Dendritic cell treated with granulocyte-macrophage colony-stimulating factor and Interleukin-4, amounts not matched to agents 40 ng/mL and 50 ng/mL, for 4 days (primary cell): ENCODE results near the gene ACTR8.

ENCODE experiments used
- H3K27ac Mint-ChIP-seq: one replicate; pipeline ENCODE4 v1.8.0; 2022; ENCODE audit warnings: mild to moderate bottlenecking, mixed read lengths
- H3K27me3 Mint-ChIP-seq: one replicate; pipeline ENCODE4 v1.8.0; 2022; ENCODE audit warnings: mild to moderate bottlenecking, mixed read lengths
- H3K36me3 Mint-ChIP-seq: one replicate; pipeline ENCODE4 v1.8.0; 2022; ENCODE audit warnings: low read depth, mixed read lengths
- H3K4me1 Mint-ChIP-seq: one replicate; pipeline ENCODE4 v1.8.0; 2022; ENCODE audit warnings: low read depth, mixed read lengths
- H3K4me3 Mint-ChIP-seq: one replicate; pipeline ENCODE4 v1.8.0; 2022; ENCODE audit warnings: mild to moderate bottlenecking, moderate library complexity, mixed read lengths
- H3K9me3 Mint-ChIP-seq: one replicate; pipeline ENCODE4 v1.8.0; 2022; ENCODE audit warnings: mixed read lengths
- intact Hi-C: fragments of 100-400 bp; cut with micrococcal nuclease; formaldehyde crosslinking; loops from one replicate; pipeline ENCODE4 v1.15.0; 2022

ACTR8 gene

DNA sequence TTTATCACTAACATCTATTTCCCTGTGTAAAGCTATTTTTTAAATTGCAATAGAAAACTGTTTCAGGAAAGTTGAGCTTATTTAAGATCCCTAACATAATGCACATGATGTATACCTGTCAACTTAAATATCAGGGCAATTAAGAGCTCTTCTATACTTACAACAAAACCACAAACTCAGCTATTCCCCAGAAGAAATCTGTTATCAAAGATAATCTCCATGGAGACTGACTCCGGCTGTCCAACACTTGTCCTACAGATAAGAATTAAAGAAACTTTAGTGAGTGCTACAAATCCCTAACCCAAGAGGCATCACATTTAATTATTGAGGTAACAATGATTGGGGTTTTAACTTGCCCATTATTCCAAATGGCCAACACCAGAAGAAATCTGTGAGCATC lies 6.3 kb upstream of the ACTR8 start:
- H3K36me3 Mint-ChIP-seq, result peaks cover 68% of the 10 kb centered on the region
- intact Hi-C loops, result no loop called here
- peaks cover 4% of the 10 kb centered on the region for H3K27me3 Mint-ChIP-seq
- peaks cover 7% of the 10 kb centered on the region for H3K9me3 Mint-ChIP-seq
- H3K27ac Mint-ChIP-seq, result no peak overlapping the region
- H3K4me1 Mint-ChIP-seq, result peaks cover 41% of the 10 kb centered on the region
- no peak overlapping the region for H3K4me3 Mint-ChIP-seq

DNA sequence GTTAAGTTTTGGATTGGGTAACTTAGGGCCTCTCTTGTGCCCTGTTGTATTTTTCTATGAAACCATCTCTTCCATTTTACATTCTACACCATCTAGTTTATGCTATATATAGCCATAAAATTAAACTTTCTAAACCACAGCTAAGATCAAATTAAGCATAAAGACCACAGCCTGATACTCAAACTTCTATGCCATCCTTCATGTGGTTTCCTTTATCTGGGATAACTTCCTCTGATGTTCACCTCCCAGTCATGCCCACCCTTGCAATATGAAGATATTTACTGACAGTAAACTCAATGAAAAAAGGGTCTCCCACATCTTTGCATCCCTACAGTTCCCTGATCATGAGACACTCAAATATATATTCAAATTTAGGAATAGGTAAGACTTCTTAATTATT lies 5.5 kb upstream of the ACTR8 start:
- Mint-ChIP-seq H3K4me3 (no peak overlapping the region), H3K4me1 (peaks cover 43% of the 10 kb centered on the region), H3K36me3 (peaks cover 66% of the 10 kb centered on the region), H3K27me3 (no peaks in the 10 kb centered on the region), H3K9me3 (no peaks in the 10 kb centered on the region), H3K27ac (no peak overlapping the region)
- intact Hi-C loops, result no loop called here

GRCh38 chr3:53885239-53885638 lies 3.3 kb upstream of the ACTR8 start:
- intact Hi-C loops, result no loop called here
- no peak overlapping the region for H3K4me3 Mint-ChIP-seq
- no peaks in the 10 kb centered on the region for H3K27me3 Mint-ChIP-seq
- H3K9me3 Mint-ChIP-seq, result no peaks in the 10 kb centered on the region
- peaks cover 68% of the 10 kb centered on the region for H3K36me3 Mint-ChIP-seq
- peaks cover 42% of the 10 kb centered on the region for H3K4me1 Mint-ChIP-seq
- H3K27ac Mint-ChIP-seq, result no peak overlapping the region

GRCh38 chr3:53884623-53885022 lies 2.7 kb upstream of the ACTR8 start:
- Mint-ChIP-seq H3K4me3 (no peak overlapping the region), H3K9me3 (no peaks in the 10 kb centered on the region), H3K27ac (no peak overlapping the region), H3K27me3 (no peaks in the 10 kb centered on the region), H3K4me1 (peaks cover 36% of the 10 kb centered on the region), H3K36me3 (peaks cover 73% of the 10 kb centered on the region)
- intact Hi-C loops, result no loop called here

- Mint-ChIP-seq H3K4me3 (no peak overlapping the region), H3K27me3 (no peaks in the 10 kb centered on the region), H3K4me1 (peaks cover 30% of the 10 kb centered on the region), H3K27ac (no peak overlapping the region), H3K36me3 (peaks cover 72% of the 10 kb centered on the region), H3K9me3 (no peaks in the 10 kb centered on the region)
- intact Hi-C loops, result no loop called here
Observed at GRCh38 chr3:53883008-53883407, 1.1 kb upstream of the ACTR8 start.

- no peaks in the 10 kb centered on the region for H3K9me3 Mint-ChIP-seq
- H3K4me1 Mint-ChIP-seq, result peaks cover 19% of the 10 kb centered on the region
- H3K36me3 Mint-ChIP-seq, result peaks cover 73% of the 10 kb centered on the region
- peak overlapping the region; percentile 94 for H3K27ac Mint-ChIP-seq
- no peaks in the 10 kb centered on the region for H3K27me3 Mint-ChIP-seq
- intact Hi-C loops, result no loop called here
- H3K4me3 Mint-ChIP-seq, result peak overlapping the region; percentile 94
Observed at GRCh38 chr3:53880396-53881345, 1.3 kb downstream of the ACTR8 start.

GRCh38 chr3:53865732-53866499 lies 16.0 kb downstream of the ACTR8 start:
- intact Hi-C loops, result no loop called here
- no peaks in the 10 kb centered on the region for H3K27me3 Mint-ChIP-seq
- H3K4me3 Mint-ChIP-seq, result no peak overlapping the region
- no peaks in the 10 kb centered on the region for H3K9me3 Mint-ChIP-seq
- H3K36me3 Mint-ChIP-seq, result peaks cover 92% of the 10 kb centered on the region
- H3K27ac Mint-ChIP-seq, result no peak overlapping the region
- no peaks in the 10 kb centered on the region for H3K4me1 Mint-ChIP-seq

- Mint-ChIP-seq H3K4me3 (no peak overlapping the region), H3K27ac (no peak overlapping the region), H3K36me3 (peaks cover 78% of the 10 kb centered on the region), H3K27me3 (no peaks in the 10 kb centered on the region), H3K9me3 (no peaks in the 10 kb centered on the region), H3K4me1 (peaks cover 6% of the 10 kb centered on the region)
- intact Hi-C loops, result no loop called here
Observed at GRCh38 chr3:53863145-53863544, 18.8 kb downstream of the ACTR8 start.

GRCh38 chr3:53862241-53862640 lies 19.7 kb downstream of the ACTR8 start:
- no peaks in the 10 kb centered on the region for H3K27me3 Mint-ChIP-seq
- intact Hi-C loops, result no loop called here
- peaks cover 15% of the 10 kb centered on the region for H3K4me1 Mint-ChIP-seq
- no peaks in the 10 kb centered on the region for H3K9me3 Mint-ChIP-seq
- H3K27ac Mint-ChIP-seq, result no peak overlapping the region
- peaks cover 69% of the 10 kb centered on the region for H3K36me3 Mint-ChIP-seq
- no peak overlapping the region for H3K4me3 Mint-ChIP-seq

DNA sequence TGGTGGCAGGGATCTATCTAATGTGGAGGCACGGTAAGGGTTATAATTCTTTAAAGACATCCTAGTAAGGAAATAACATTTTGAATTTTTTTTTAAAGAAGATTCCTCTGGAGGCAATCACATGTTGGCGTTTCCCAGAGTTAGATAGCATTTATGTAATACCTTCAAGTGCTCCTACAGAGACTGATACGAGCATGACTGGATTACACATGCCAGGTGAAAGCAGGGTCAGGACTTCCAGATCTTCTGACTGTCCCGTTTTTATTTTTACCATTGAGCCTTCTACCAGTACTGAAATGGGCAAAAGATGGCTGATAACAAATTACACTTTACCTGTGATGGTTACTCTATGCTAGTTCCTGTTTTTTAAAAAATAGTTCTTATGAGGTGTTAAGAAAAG lies 21.8 kb downstream of the ACTR8 start:
- no peaks in the 10 kb centered on the region for H3K9me3 Mint-ChIP-seq
- H3K4me3 Mint-ChIP-seq, result no peak overlapping the region
- intact Hi-C loops, result no loop called here
- peaks cover 4% of the 10 kb centered on the region for H3K27me3 Mint-ChIP-seq
- H3K4me1 Mint-ChIP-seq, result peaks cover 31% of the 10 kb centered on the region
- H3K27ac Mint-ChIP-seq, result no peak overlapping the region
- peaks cover 54% of the 10 kb centered on the region for H3K36me3 Mint-ChIP-seq

DNA sequence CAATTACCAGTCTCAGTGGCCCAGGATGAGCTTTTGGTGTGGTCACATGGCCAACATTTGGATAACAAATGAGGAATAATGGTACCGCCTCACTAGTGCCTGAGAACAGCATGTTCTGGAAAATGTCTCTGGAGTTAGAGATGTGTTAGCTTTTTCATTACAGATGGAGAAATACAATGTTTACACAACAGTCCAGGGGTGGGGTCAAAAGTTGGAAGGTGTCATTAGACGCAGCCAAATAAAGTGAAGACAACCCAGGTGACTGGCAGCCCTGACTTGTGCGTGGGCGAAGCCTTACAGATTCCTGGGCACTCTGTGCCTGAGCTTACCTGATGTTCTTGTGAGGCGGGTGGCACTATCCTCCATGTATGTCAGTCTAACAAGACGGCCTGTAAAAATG lies 22.8 kb downstream of the ACTR8 start:
- peaks cover 11% of the 10 kb centered on the region for H3K27me3 Mint-ChIP-seq
- no peaks in the 10 kb centered on the region for H3K9me3 Mint-ChIP-seq
- H3K4me3 Mint-ChIP-seq, result no peak overlapping the region
- peaks cover 31% of the 10 kb centered on the region for H3K4me1 Mint-ChIP-seq
- H3K27ac Mint-ChIP-seq, result no peak overlapping the region
- H3K36me3 Mint-ChIP-seq, result peaks cover 44% of the 10 kb centered on the region
- intact Hi-C loops, result loop anchor here (10.0 kb wide), 1 partner anchor 154 kb away; no protein-coding TSS in a partner anchor

DNA sequence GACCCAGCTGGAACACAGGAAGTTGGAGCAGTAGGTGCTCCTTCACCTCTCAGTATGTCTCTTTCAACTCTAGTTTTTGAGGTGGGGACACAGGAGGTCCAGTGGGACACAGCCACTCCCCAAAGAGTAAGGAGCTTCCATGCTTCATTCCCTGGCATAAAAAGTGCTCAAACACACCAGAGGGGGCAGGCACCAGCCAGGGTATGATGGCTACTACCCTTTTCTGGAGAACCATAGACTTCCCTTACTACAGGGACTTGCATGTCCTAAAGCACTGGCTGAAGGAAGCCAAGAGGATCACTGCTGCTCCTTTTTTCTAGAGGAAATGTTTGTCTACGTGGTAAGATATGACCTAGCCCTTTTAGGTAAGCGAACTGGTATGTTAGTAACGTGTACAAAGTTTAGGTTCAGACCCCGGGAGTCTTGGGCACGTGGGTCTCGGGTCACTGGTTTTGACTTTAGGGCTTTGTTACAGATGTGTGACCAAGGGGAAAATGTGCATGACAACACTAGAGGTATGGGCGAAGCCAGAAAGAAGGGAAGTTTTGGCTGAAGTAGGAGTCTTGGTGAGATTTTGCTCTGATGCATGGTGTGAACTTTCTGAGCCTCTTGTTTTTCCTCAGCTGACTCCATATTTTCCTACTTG lies 23.7 kb downstream of the ACTR8 start:
- Mint-ChIP-seq H3K4me1 (peaks cover 31% of the 10 kb centered on the region), H3K27ac (no peak overlapping the region), H3K4me3 (no peak overlapping the region), H3K36me3 (peaks cover 37% of the 10 kb centered on the region), H3K9me3 (no peaks in the 10 kb centered on the region), H3K27me3 (peaks cover 15% of the 10 kb centered on the region)
- intact Hi-C loops, result loop anchor here (10.0 kb wide), 1 partner anchor 153 kb away; no protein-coding TSS in a partner anchor

DNA sequence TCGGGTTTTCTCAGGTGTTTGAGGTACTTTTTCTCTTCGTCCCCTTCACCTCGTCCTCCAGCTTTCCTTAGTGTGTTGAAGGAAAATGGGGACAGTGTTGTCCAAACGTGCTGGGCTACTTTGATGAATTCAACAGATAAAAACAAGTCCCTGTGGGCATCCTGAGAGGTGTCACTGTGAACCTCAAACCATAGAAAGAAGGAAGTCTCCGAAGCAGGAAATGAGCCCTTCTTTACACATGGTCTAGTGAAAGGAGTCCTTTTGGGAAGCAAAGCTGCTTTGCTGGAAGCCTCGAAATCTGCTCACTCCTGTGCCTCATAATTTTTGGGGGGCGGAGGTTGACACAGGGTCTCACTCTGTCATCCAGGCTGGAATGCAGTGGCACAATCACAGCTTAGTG lies 25.0 kb downstream of the ACTR8 start:
- no peak overlapping the region for H3K27ac Mint-ChIP-seq
- no peaks in the 10 kb centered on the region for H3K9me3 Mint-ChIP-seq
- peaks cover 31% of the 10 kb centered on the region for H3K4me1 Mint-ChIP-seq
- peaks cover 24% of the 10 kb centered on the region for H3K36me3 Mint-ChIP-seq
- peaks cover 15% of the 10 kb centered on the region for H3K27me3 Mint-ChIP-seq
- no peak overlapping the region for H3K4me3 Mint-ChIP-seq
- intact Hi-C loops, result loop anchor here (10.0 kb wide), 1 partner anchor 152 kb away; no protein-coding TSS in a partner anchor

DNA sequence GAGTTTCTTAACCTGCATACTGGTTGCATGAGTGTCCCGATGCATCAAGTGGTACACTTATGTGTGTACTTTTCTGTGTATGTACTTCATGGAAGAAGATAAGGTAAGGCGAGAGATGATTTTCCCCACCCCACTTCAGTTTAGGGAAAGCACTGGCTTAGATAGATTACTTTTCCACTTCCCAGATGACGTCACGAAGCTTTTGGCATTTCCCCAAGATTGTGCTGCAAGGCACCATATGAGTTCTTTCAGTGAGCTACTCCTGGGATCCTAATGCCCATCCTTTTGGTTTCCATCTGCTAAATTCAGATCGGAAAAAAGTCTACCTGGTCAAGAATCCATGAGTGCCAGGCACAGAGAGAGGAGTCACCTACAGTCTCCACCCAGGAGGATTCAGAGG lies 31.1 kb downstream of the ACTR8 start:
- intact Hi-C loops, result loop anchor here (10.0 kb wide), 1 partner anchor 146 kb away; no protein-coding TSS in a partner anchor
- Mint-ChIP-seq H3K27ac (peak overlapping the region; percentile 21), H3K36me3 (no peaks in the 10 kb centered on the region), H3K4me1 (peaks cover 13% of the 10 kb centered on the region), H3K27me3 (peaks cover 57% of the 10 kb centered on the region), H3K9me3 (no peaks in the 10 kb centered on the region), H3K4me3 (no peak overlapping the region)
